NT2/D1 (cell line): ENCODE measurements around the gene RAPGEF6.
"Not testable (repeated sequence)": the region's sequence is repeated elsewhere in the genome, so short reads cannot be mapped to it uniquely, and the experiment has no call there.

Experiments
- DNase-seq: peaks from one replicate; pipeline ENCODE4 v3.0.0-alpha.2; 2011; ENCODE audit warnings: low read depth, low spot score
- H3K27me3 ChIP-seq: 2 replicates; pipeline ENCODE4 v1.6.0; 2011; ENCODE audit warnings: mild to moderate bottlenecking; ENCODE audit not compliant: insufficient read length, insufficient read depth
- H3K36me3 ChIP-seq: 2 replicates; pipeline ENCODE4 v1.6.1; 2011; ENCODE audit warnings: mild to moderate bottlenecking, low read length, mixed read lengths; ENCODE audit not compliant: insufficient read depth, insufficient read length
- H3K4me1 ChIP-seq: 2 replicates; pipeline ENCODE4 v1.5.1; 2011; ENCODE audit not compliant: insufficient read depth, insufficient read length
- H3K4me3 ChIP-seq: 2 replicates; pipeline ENCODE4 v1.5.1; 2011; ENCODE audit warnings: low read depth; ENCODE audit not compliant: insufficient read length
- H3K9ac ChIP-seq: 2 replicates; pipeline ENCODE4 v1.6.0; 2011; ENCODE audit warnings: low read depth; ENCODE audit not compliant: insufficient read length
- H3K9me3 ChIP-seq: 2 replicates; pipeline ENCODE4 v1.5.1; 2011; ENCODE audit warnings: mild to moderate bottlenecking, low read length; ENCODE audit not compliant: insufficient read depth
- SUZ12 ChIP-seq: IDR thresholded peaks from 2 replicates; pipeline ENCODE4 v1.6.1; 2011; ENCODE audit not compliant: insufficient read length, insufficient read depth; ENCODE audit errors: extremely low read depth
- YY1 ChIP-seq: IDR thresholded peaks from 2 replicates; pipeline ENCODE4 v1.6.1; 2011; ENCODE audit not compliant: insufficient read length, insufficient read depth
- ZNF274 ChIP-seq: IDR thresholded peaks from 2 replicates; pipeline ENCODE4 v1.6.1; 2011; ENCODE audit warnings: mild to moderate bottlenecking, low read depth, low read length

The RAPGEF6 gene

GRCh38 chr5:131634996-131635683 is at the start of gene RAPGEF6:
Gene RAPGEF6, minus strand, starts transcription at chr5:131635229. Its CDS starts 199 bp downstream, at chr5:131635030.
- H3K4me1 ChIP-seq: no peaks in the 10 kb centered on the region
- TF ChIP-seq YY1 (no peak), SUZ12 (no peak), ZNF274 (no peak)
- peaks cover 3% of the 10 kb centered on the region for H3K36me3 ChIP-seq
- DNase-seq: peak; percentile 94
- H3K27me3 ChIP-seq: no peaks in the 10 kb centered on the region
- H3K4me3 ChIP-seq: peak within 1 kb of the TSS; percentile 100
- no peaks in the 10 kb centered on the region for H3K9me3 ChIP-seq
- H3K9ac ChIP-seq: peak within 1 kb of the TSS; percentile 95

- no peaks in the 10 kb centered on the region for H3K27me3 ChIP-seq
- H3K9me3 ChIP-seq: no peaks in the 10 kb centered on the region
- H3K9ac ChIP-seq: no peak overlapping the region
- no peak for TF ChIP-seq YY1
- TF ChIP-seq ZNF274: no peak
- no peak for TF ChIP-seq SUZ12
- H3K4me1 ChIP-seq: no peaks in the 10 kb centered on the region
- no peaks in the 10 kb centered on the region for H3K36me3 ChIP-seq
- H3K4me3 ChIP-seq: no peak overlapping the region
- no peak for DNase-seq
Measured at GRCh38 chr5:131684595-131684994, 49.6 kb upstream of the RAPGEF6 start.

GRCh38 chr5:131684051-131684450 is 49.0 kb upstream of the RAPGEF6 start:
- H3K4me1 ChIP-seq: no peaks in the 10 kb centered on the region
- no peak for DNase-seq
- no peak overlapping the region for H3K9ac ChIP-seq
- TF ChIP-seq YY1: no peak
- TF ChIP-seq SUZ12: no peak
- H3K9me3 ChIP-seq: no peaks in the 10 kb centered on the region
- H3K4me3 ChIP-seq: no peak overlapping the region
- H3K36me3 ChIP-seq: peaks cover under 1% of the 10 kb centered on the region
- H3K27me3 ChIP-seq: no peaks in the 10 kb centered on the region

DNA sequence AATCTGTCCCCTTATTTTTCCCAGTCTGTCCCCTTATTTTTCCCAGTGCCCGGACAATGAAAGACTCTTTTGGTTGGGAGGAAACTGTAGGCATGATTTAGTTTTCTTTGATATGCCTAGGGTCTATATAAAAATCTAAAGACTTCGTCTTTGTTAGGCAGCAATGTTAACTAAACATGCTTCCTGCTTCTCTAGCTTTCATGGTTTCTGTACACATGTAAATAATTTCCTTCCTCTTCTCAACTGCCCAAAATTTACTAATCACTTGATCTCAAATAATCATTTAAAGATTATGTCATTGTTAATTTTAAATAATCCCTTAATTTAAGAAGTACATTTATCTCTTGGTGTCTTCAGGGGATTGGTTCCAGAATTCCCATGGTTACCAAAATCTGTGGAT is 47.8 kb upstream of the RAPGEF6 start:
- Histone ChIP-seq H3K9ac (no peak overlapping the region), H3K27me3 (no peaks in the 10 kb centered on the region), H3K36me3 (peaks cover 10% of the 10 kb centered on the region), H3K9me3 (no peaks in the 10 kb centered on the region), H3K4me3 (no peak overlapping the region), H3K4me1 (no peaks in the 10 kb centered on the region)
- DNase-seq: no peak
- TF ChIP-seq SUZ12: no peak
- no peak for TF ChIP-seq ZNF274

- H3K9ac ChIP-seq: no peak overlapping the region
- H3K9me3 ChIP-seq: no peaks in the 10 kb centered on the region
- H3K27me3 ChIP-seq: no peaks in the 10 kb centered on the region
- TF ChIP-seq YY1 (no peak), SUZ12 (no peak), ZNF274 (no peak)
- H3K4me1 ChIP-seq: no peaks in the 10 kb centered on the region
- no peak for DNase-seq
- peaks cover 12% of the 10 kb centered on the region for H3K36me3 ChIP-seq
- no peak overlapping the region for H3K4me3 ChIP-seq
Measured at GRCh38 chr5:131682175-131682574, 47.1 kb upstream of the RAPGEF6 start.

DNA sequence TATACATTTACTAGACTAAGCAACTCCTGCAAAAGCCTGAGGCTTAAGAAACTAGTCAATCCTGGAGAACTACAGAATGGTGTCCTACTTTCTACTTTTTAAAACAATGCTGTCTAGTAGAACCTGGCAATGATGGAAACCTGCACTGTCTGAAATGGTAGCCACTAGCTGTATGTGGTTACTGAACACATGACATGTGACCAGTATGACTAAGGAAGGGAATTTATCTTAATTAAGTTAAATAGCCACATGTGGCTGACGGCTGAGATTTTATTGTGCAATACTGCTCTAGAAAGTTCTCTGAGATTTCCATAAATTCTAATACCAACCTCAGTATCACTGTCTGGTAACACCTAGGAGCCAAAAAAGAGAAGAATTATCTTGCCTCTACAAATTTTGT is 44.9 kb upstream of the RAPGEF6 start:
- H3K36me3 ChIP-seq: peaks cover 25% of the 10 kb centered on the region
- no peaks in the 10 kb centered on the region for H3K9me3 ChIP-seq
- H3K4me3 ChIP-seq: no peak overlapping the region
- H3K27me3 ChIP-seq: no peaks in the 10 kb centered on the region
- no peaks in the 10 kb centered on the region for H3K4me1 ChIP-seq
- no peak overlapping the region for H3K9ac ChIP-seq
- DNase-seq: no peak
- TF ChIP-seq ZNF274 (no peak), YY1 (no peak), SUZ12 (no peak)

DNA sequence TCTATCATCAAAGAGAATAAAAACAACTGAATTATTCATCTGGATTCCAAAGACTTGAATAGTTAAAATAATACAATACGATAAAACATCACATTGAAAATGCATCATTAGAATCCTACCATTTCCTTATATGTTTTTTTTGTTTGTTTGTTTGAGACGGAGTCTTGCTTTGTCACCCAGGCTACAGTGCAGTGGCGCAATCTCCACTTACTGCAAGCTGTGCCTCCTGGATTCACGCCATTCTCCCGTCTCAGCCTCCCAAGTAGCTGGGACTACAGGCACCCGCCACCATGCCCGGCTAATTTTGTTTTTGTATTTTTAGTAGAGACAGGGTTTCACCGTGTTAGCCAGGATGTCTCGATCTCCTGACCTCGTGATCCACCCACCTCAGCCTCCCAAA is 43.2 kb upstream of the RAPGEF6 start:
- H3K36me3 ChIP-seq: peaks cover 29% of the 10 kb centered on the region
- not testable (repeated sequence) for H3K9me3 ChIP-seq, DNase-seq, H3K4me3 ChIP-seq, H3K4me1 ChIP-seq, H3K9ac ChIP-seq, H3K27me3 ChIP-seq

DNA sequence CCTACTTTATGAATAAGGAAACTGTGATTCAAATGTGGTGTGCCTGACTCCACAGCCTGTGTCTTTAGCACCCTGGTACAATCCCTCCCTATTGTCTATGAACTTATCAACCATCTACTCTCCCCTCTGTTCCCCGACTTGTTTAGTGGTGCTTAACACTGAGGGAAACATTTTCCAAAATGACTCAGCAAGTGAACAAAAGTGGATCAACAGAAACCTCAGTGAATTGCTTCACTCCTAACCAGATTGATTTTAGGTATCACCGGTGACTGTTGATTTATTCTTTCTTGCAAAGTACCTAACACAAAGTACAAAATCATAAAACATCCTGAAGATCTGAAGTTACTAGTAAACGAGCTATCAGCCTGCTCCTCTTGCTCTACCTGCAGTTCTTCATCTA is 42.1 kb upstream of the RAPGEF6 start:
- H3K36me3 ChIP-seq: peaks cover 33% of the 10 kb centered on the region

More for the DNA sequence above, 42.1 kb upstream of the RAPGEF6 start:
- H3K27me3 ChIP-seq: no peaks in the 10 kb centered on the region
- TF ChIP-seq ZNF274 (no peak), YY1 (no peak), SUZ12 (no peak)
- H3K9ac ChIP-seq: no peak overlapping the region
- H3K4me1 ChIP-seq: no peaks in the 10 kb centered on the region
- no peak for DNase-seq
- no peaks in the 10 kb centered on the region for H3K9me3 ChIP-seq
- H3K4me3 ChIP-seq: no peak overlapping the region
